ENCODE results near the gene DPYSL5. TPM values are rescaled to one million over a fixed set of nuclear protein-coding genes. Genes with fewer than 3 reads are reported as not detected.
"Not testable (repeated sequence)": the region's sequence is repeated elsewhere in the genome, so short reads cannot be mapped to it uniquely, and the experiment has no call there.

Gene DPYSL5
- not detected for polyA plus RNA-seq (2012; ENCODE audit: missing spikeins)

- TF ChIP-seq POLR2A (IDR thresholded peaks at IDR 0.05; ENCODE audit: low read depth, low read length) (no peak), POLR2AphosphoS5 (IDR thresholded peaks at IDR 0.05; ENCODE audit: low read depth, low read length) (no peak), TAF1 (IDR thresholded peaks at IDR 0.05; ENCODE audit: borderline replicate concordance, low read depth, low read length) (no peak)
- DNase-seq (ENCODE audit: insufficient read length) (no peak), FAIRE-seq (no peak)
Measured at GRCh38 chr2:26847655-26848335, at the start of gene DPYSL5. DPYSL5 (plus strand) TSS chr2:26848132; CDS start chr2:26898500, 50,368 bp downstream.

GRCh38 chr2:26801328-26801727 is 46.6 kb upstream of the DPYSL5 start:
- FAIRE-seq (no peak), DNase-seq (ENCODE audit: insufficient read length) (no peak)
- no peak for TF ChIP-seq POLR2AphosphoS5 (IDR thresholded peaks at IDR 0.05; ENCODE audit: low read depth, low read length)
- TF ChIP-seq POLR2A (IDR thresholded peaks at IDR 0.05; ENCODE audit: low read depth, low read length), result no peak
- no peak for TF ChIP-seq TAF1 (IDR thresholded peaks at IDR 0.05; ENCODE audit: borderline replicate concordance, low read depth, low read length)

- no peak for FAIRE-seq
- TF ChIP-seq TAF1 (IDR thresholded peaks at IDR 0.05; ENCODE audit: borderline replicate concordance, low read depth, low read length), result no peak
- TF ChIP-seq POLR2A (IDR thresholded peaks at IDR 0.05; ENCODE audit: low read depth, low read length), result no peak
- TF ChIP-seq POLR2AphosphoS5 (IDR thresholded peaks at IDR 0.05; ENCODE audit: low read depth, low read length), result no peak
Measured at GRCh38 chr2:26801796-26802195, 46.1 kb upstream of the DPYSL5 start.

GRCh38 chr2:26805241-26805676 is 42.7 kb upstream of the DPYSL5 start:
- FAIRE-seq, result no peak
- TF ChIP-seq POLR2AphosphoS5 (IDR thresholded peaks at IDR 0.05; ENCODE audit: low read depth, low read length) (no peak), POLR2A (IDR thresholded peaks at IDR 0.05; ENCODE audit: low read depth, low read length) (no peak), TAF1 (IDR thresholded peaks at IDR 0.05; ENCODE audit: borderline replicate concordance, low read depth, low read length) (no peak)
- DNase-seq (ENCODE audit: insufficient read length), result no peak

More at GRCh38 chr2:26801796-26802195, 46.1 kb upstream of the DPYSL5 start:
- DNase-seq (ENCODE audit: insufficient read length), result no peak

- DNase-seq (ENCODE audit: insufficient read length) (no peak), FAIRE-seq (no peak)
- no peak for TF ChIP-seq POLR2A (IDR thresholded peaks at IDR 0.05; ENCODE audit: low read depth, low read length)
- TF ChIP-seq POLR2AphosphoS5 (IDR thresholded peaks at IDR 0.05; ENCODE audit: low read depth, low read length), result no peak
- TF ChIP-seq TAF1 (IDR thresholded peaks at IDR 0.05; ENCODE audit: borderline replicate concordance, low read depth, low read length), result no peak
Measured at GRCh38 chr2:26807788-26808460, 40.0 kb upstream of the DPYSL5 start.

- DNase-seq (ENCODE audit: insufficient read length) (no peak), FAIRE-seq (no peak)
- TF ChIP-seq POLR2A (IDR thresholded peaks at IDR 0.05; ENCODE audit: low read depth, low read length) (no peak), POLR2AphosphoS5 (IDR thresholded peaks at IDR 0.05; ENCODE audit: low read depth, low read length) (no peak), TAF1 (IDR thresholded peaks at IDR 0.05; ENCODE audit: borderline replicate concordance, low read depth, low read length) (no peak)
Measured at GRCh38 chr2:26809211-26809610, 38.7 kb upstream of the DPYSL5 start.

- no peak for TF ChIP-seq POLR2AphosphoS5 (IDR thresholded peaks at IDR 0.05; ENCODE audit: low read depth, low read length)
- TF ChIP-seq POLR2A (IDR thresholded peaks at IDR 0.05; ENCODE audit: low read depth, low read length), result no peak
- no peak for TF ChIP-seq TAF1 (IDR thresholded peaks at IDR 0.05; ENCODE audit: borderline replicate concordance, low read depth, low read length)
- no peak for FAIRE-seq
- no peak for DNase-seq (ENCODE audit: insufficient read length)
Measured at GRCh38 chr2:26809876-26810577, 37.9 kb upstream of the DPYSL5 start.

GRCh38 chr2:26811261-26811660 is 36.7 kb upstream of the DPYSL5 start:
- no peak for TF ChIP-seq POLR2AphosphoS5 (IDR thresholded peaks at IDR 0.05; ENCODE audit: low read depth, low read length)
- no peak for TF ChIP-seq TAF1 (IDR thresholded peaks at IDR 0.05; ENCODE audit: borderline replicate concordance, low read depth, low read length)
- no peak for TF ChIP-seq POLR2A (IDR thresholded peaks at IDR 0.05; ENCODE audit: low read depth, low read length)
- FAIRE-seq (no peak), DNase-seq (ENCODE audit: insufficient read length) (no peak)

- no peak for DNase-seq (ENCODE audit: insufficient read length)
- no peak for FAIRE-seq
- TF ChIP-seq POLR2AphosphoS5 (IDR thresholded peaks at IDR 0.05; ENCODE audit: low read depth, low read length) (no peak), POLR2A (IDR thresholded peaks at IDR 0.05; ENCODE audit: low read depth, low read length) (no peak), TAF1 (IDR thresholded peaks at IDR 0.05; ENCODE audit: borderline replicate concordance, low read depth, low read length) (no peak)
Measured at GRCh38 chr2:26811791-26812694, 35.9 kb upstream of the DPYSL5 start.

GRCh38 chr2:26812731-26813130 is 35.2 kb upstream of the DPYSL5 start:
- DNase-seq (ENCODE audit: insufficient read length) (no peak), FAIRE-seq (no peak)
- TF ChIP-seq POLR2AphosphoS5 (IDR thresholded peaks at IDR 0.05; ENCODE audit: low read depth, low read length) (no peak), POLR2A (IDR thresholded peaks at IDR 0.05; ENCODE audit: low read depth, low read length) (no peak)

- not testable (repeated sequence) for DNase-seq (ENCODE audit: insufficient read length); FAIRE-seq
Measured at GRCh38 chr2:26814072-26814765, 33.7 kb upstream of the DPYSL5 start.
